HL-60 (cell line): ENCODE results near the gene ZFP57.

Source experiments
- DNase-seq, 2 experiments: peaks; one replicate each; pipeline ENCODE4 v3.0.0-alpha.2; 2010 to 2020; ENCODE audit warnings: low read depth in 1 of 2, low spot score in 1 of 2
- H3K27ac ChIP-seq: fragments of 250-450 bp; sonication (Bioruptor Pico); replicated peaks from 2 replicates; pipeline ENCODE4 v1.5.1; 2020; ENCODE audit warnings: mild to moderate bottlenecking, moderate library complexity
- H3K27me3 ChIP-seq: fragments of 250-450 bp; sonication (Bioruptor Pico); 2 replicates; pipeline ENCODE4 v1.5.1; 2021; ENCODE audit warnings: mild to moderate bottlenecking, moderate library complexity; ENCODE audit not compliant: insufficient read depth, poor library complexity, severe bottlenecking
- H3K4me3 ChIP-seq: replicated peaks from 2 replicates; pipeline ENCODE4 v1.5.1; 2011; ENCODE audit warnings: mild to moderate bottlenecking, control low read depth, low read length; ENCODE audit not compliant: insufficient read depth
- CTCF ChIP-seq: IDR thresholded peaks from one replicate; pipeline ENCODE4 v1.5.1; 2011; ENCODE audit warnings: low read length, control low read depth, inconsistent platforms; ENCODE audit not compliant: insufficient read depth
- GABPA ChIP-seq: IDR thresholded peaks from 2 replicates; pipeline ENCODE4 v1.6.1; 2012; ENCODE audit warnings: low read depth
- POLR2AphosphoS5 ChIP-seq: IDR thresholded peaks from 2 replicates; pipeline ENCODE4 v1.6.1; 2012; ENCODE audit warnings: low read depth
- REST ChIP-seq: IDR thresholded peaks from 2 replicates; pipeline ENCODE4 v1.6.1; 2012; ENCODE audit warnings: low read depth; ENCODE audit not compliant: insufficient replicate concordance
- SPI1 ChIP-seq: IDR thresholded peaks from 2 replicates; pipeline ENCODE4 v1.6.1; 2012; ENCODE audit warnings: low read depth, mild to moderate bottlenecking, borderline replicate concordance

ZFP57 gene

DNA sequence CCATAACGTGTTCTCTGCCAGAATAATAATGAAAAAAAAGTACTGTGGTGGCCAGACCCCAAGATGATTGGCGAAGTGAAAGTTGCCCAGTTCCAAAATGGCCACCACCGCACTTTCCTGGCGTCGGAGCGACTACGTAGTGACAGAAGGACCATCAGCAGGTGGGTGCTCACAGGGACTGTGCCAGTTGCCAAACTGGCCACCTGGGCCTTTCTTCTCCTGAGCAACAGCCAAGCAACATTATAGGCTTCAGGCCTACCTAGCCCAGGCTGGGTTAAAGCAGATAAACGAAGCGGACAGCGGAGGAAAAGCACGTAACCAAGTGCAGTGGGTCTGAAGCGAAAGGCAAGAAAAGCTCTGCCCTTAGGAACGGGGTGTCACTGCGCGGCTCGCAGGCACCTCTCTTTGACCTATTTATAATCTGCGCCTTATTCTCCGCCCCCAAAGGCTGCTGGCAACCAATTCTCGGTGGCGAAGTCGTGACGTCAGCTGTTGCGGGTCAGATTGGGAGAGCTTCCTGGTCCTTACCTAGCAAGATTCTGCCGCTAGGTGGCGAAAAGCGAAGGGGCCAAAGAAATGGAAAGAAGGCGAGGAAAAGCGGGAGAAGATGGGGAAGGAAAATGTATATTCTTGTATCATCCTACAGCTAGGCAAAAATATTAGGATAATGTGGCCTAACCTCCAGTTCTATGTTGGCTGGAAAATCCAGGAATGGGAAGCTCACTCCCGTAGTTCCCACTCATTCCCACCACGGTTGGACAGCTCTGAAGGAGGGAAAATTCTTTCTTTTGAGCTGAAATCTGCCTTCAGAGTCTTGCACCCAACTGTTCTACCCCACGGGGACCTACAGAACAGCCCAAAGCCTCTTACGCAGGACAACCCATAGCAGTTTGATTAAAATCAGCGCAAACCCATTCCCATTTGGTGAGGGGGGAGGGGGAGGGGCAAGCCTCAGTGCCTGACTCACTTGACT is 31.0 kb downstream of the ZFP57 start:
- H3K27ac ChIP-seq = peak overlapping the region; percentile 34; the same call in 1 of the 2 replicates
- H3K27me3 ChIP-seq = no peaks in the 10 kb centered on the region
- DNase-seq = peak; percentile 67 to 97
- no peak for TF ChIP-seq REST
- no peak for TF ChIP-seq SPI1
- TF ChIP-seq CTCF = peak; percentile 79
- TF ChIP-seq GABPA = no peak
- peak overlapping the region; percentile 35 for H3K4me3 ChIP-seq

GRCh38 chr6:29647927-29648642 is 32.9 kb downstream of the ZFP57 start:
- Histone ChIP-seq H3K27ac (no peak overlapping the region), H3K4me3 (no peak overlapping the region), H3K27me3 (no peaks in the 10 kb centered on the region)
- TF ChIP-seq POLR2AphosphoS5 (no peak), CTCF (peak; percentile 39), REST (no peak), SPI1 (no peak), GABPA (no peak)
- DNase-seq = no peak

DNA sequence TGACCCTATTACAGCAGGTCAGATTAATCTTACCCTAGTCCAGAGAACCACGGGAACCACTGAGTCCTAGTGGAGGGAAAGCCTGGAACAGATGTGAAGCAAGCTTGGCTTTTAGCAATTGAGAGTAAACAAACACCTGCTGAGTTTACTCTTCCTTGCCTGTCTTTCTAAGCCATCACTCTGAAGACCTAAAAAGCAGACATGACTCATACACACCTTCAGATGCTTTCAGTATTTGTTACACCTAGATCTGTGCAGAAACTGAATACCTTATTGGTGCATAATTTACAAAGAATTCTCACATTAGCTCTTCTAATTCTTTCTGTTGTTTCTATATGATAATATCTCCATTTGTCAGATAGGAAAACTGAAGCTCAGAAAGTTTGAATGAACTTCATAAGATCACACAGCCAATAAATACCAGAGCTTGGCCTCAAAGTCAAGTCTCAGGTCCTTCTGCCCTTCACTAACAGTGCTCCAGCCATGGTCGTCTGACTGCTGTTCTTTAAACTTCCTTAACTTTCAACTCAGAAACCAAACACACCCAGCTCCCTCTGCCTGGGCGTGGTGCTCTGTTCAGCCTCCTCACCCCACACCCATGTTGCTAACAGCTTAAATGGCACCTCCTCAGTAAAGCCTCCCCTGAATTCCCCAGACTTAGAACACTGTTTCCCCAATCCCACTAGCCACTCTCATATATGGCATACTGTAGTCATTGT is 39.4 kb downstream of the ZFP57 start:
- DNase-seq = no peak
- H3K4me3 ChIP-seq = no peak overlapping the region
- TF ChIP-seq CTCF = no peak
- TF ChIP-seq SPI1 = no peak
- TF ChIP-seq GABPA = no peak
- TF ChIP-seq POLR2AphosphoS5 = no peak
- TF ChIP-seq REST = no peak
- H3K27me3 ChIP-seq = no peaks in the 10 kb centered on the region
- H3K27ac ChIP-seq = no peak overlapping the region
